ENCODE measurements around the gene MYRF. TPM values are rescaled to one million over a fixed set of nuclear protein-coding genes. Genes with fewer than 3 reads are reported as not detected.

MYRF gene
- total RNA-seq, 1 donor from 2014 or later, result 0.78 TPM

DNA sequence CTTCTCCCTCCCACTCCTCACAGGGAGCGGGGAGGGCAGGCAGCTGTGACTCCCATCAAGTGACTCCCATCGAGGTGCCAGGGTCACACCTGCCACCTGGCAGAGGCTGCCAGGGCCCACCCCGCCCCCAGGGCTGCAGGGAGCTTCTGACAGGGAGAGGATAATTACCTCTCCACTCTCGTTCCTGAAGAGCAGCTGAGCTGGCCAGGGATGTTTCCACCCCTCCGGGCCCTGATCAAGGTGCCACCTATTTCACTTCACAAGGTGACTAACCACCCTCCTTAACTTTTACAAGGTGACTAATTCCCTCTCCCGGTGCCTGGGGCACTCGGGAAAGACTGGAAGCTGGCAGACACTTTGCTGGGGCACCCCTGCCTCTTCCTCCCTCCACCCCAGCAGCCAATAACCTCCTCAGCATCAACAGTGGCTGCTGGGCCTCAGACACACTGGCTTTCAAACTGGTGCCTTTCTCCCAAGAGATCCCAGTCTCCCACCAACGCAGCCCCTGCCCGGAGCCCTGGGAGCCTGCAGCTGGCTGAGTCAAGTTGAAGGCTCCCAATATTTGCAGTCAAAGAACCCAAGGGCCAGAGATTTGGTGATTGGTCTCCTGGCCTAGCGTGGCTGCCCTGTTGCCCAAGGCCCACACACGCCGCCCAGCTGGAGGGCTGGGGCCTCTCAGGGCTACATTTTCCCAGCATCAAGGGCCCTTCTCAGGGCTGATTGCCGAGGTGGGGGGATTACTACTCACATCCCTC is 22.0 kb upstream of the MYRF start:
- intact Hi-C loops (cut with micrococcal nuclease), result loop anchor here (10.0 kb wide), 1 partner anchor 106 kb away; no protein-coding TSS in a partner anchor

GRCh38 chr11:61731211-61731951 is 21.1 kb upstream of the MYRF start:
- DNase-seq (no peak), ATAC-seq (ENCODE audit: low read depth) (no peak)
- Mint-ChIP-seq H3K27me3 (no peaks in the 10 kb centered on the region), H3K4me1 (peaks cover 4% of the 10 kb centered on the region), H3K9me3 (no peaks in the 10 kb centered on the region), H3K36me3 (ENCODE audit: low read depth) (no peaks in the 10 kb centered on the region), H3K4me3 (no peak overlapping the region), H3K27ac (no peak overlapping the region)
- TF ChIP-seq CTCF (IDR thresholded peaks at IDR 0.05), result no peak
- ChIA-PET POLR2A (no interaction called here), CTCF (interaction anchor here (0.8 kb wide), 1 partner anchor 9 kb away, joined by 3 read pairs; no protein-coding TSS in a partner anchor)
- intact Hi-C loops (cut with micrococcal nuclease), result loop anchor here (10.0 kb wide), 1 partner anchor 107 kb away; no protein-coding TSS in a partner anchor

More for the DNA sequence above, 22.0 kb upstream of the MYRF start:
- CTCF ChIA-PET, result no interaction called here
- Mint-ChIP-seq H3K27ac (no peak overlapping the region), H3K36me3 (ENCODE audit: low read depth) (no peaks in the 10 kb centered on the region), H3K27me3 (no peaks in the 10 kb centered on the region), H3K4me3 (no peak overlapping the region), H3K9me3 (no peaks in the 10 kb centered on the region), H3K4me1 (peaks cover 4% of the 10 kb centered on the region)
- TF ChIP-seq CTCF (IDR thresholded peaks at IDR 0.05), result no peak
- ATAC-seq (ENCODE audit: low read depth), result no peak
- DNase-seq, result no peak
- POLR2A ChIA-PET, result no interaction called here

DNA sequence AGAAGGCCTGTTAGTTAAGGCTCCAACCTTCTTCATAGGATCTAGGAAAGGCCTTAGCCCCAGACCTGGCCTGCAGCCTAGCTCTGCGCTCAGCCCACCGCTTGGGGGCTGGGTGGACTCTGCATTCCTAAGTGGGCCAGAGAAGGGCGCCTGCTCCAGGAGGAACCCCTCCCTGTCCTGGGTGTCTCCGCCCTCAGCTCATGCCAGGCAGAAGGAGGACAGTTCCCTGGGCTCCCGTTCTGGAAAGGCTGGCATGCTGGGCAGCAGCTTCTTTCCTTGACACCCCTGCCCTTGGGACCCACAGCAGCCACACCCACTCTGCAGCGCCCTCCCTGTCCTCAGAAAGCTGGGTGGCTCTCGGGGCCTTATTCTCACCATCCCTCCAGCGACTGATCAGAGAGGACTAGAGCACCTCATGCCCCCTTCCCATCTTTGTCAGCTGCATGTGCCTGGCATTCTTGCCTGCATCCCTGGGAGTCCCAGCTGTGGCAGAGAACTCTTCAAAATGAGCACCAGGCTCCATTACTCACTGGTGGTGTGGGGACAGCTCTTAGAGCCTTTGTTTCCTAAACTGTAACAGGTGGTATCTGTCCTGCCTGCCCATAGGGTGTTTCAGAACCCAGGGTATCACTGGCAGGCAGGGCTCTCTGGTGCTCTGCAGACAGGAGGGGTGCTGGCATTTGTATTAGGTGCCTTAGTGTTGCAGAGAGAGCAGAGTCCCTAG is 20.3 kb upstream of the MYRF start:
- DNase-seq (no peak), ATAC-seq (ENCODE audit: low read depth) (no peak)
- intact Hi-C loops (cut with micrococcal nuclease), result loop anchor here (2.0 to 10.0 kb wide), 2 partner anchors 51 to 107 kb away; partner anchors contain the start of gene DAGLA
- Mint-ChIP-seq H3K4me3 (no peak overlapping the region), H3K4me1 (peaks cover 4% of the 10 kb centered on the region), H3K9me3 (no peaks in the 10 kb centered on the region), H3K27me3 (no peaks in the 10 kb centered on the region), H3K36me3 (ENCODE audit: low read depth) (no peaks in the 10 kb centered on the region), H3K27ac (no peak overlapping the region)
- ChIA-PET CTCF (interaction anchor here (0.8 kb wide), 1 partner anchor 8 kb away, joined by 3 read pairs; no protein-coding TSS in a partner anchor), POLR2A (no interaction called here)
- no peak for TF ChIP-seq CTCF (IDR thresholded peaks at IDR 0.05)

DNA sequence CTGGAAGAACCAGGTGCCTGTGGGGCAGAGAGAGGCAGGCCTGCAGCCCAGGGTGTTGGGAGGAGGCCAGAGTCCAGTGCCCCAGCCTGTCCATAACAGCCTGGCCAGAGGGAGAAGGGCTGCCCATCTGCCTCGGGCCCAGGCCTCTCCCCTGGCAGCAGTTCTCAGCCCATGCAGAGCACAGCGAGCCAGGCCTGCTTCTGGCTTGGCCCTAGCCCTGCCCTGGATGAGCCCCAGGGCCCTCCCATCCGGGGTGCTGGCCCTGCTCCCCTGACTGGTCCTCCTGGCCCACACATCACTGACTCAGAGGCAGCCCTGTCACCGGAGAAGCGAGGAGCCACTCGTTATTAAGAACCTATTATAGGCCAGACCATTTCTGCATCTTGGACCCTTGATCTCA is 19.7 kb upstream of the MYRF start:
- no peak for DNase-seq
- Mint-ChIP-seq H3K36me3 (ENCODE audit: low read depth) (no peaks in the 10 kb centered on the region), H3K27ac (no peak overlapping the region), H3K4me1 (peaks cover 4% of the 10 kb centered on the region), H3K4me3 (no peak overlapping the region), H3K9me3 (no peaks in the 10 kb centered on the region), H3K27me3 (no peaks in the 10 kb centered on the region)
- intact Hi-C loops (cut with micrococcal nuclease), result loop anchor here (2.0 to 10.0 kb wide), 2 partner anchors 52 to 108 kb away; partner anchors contain the start of gene DAGLA
- CTCF ChIA-PET, result interaction anchor here (0.9 to 1.6 kb wide), 10 partner anchors 9 to 371 kb away, joined by 3 to 8 read pairs (median 4); no protein-coding TSS in a partner anchor
- ATAC-seq (ENCODE audit: low read depth), result no peak
- no peak for TF ChIP-seq CTCF (IDR thresholded peaks at IDR 0.05)
- POLR2A ChIA-PET, result no interaction called here
